Thyroid gland (tissue), 4 donors: ENCODE results near the gene AK9.

Source experiments
- POLR2A ChIP-seq, 2 donors: fragments of 450-650 bp; IDR thresholded peaks; one replicate each; pipeline ENCODE4 v1.6.1; 2017; ENCODE audit warnings: antibody characterized with exemption in 2 of 2, mild to moderate bottlenecking in 2 of 2, moderate library complexity in 1 of 2
- TF ChIP-seq, protein P1 (sequence below), 6 experiments: fragments of 200-600 bp in 3 of 6; fragments of 450-650 bp in 3 of 6; sonication (generic) in 3 of 6; IDR thresholded peaks; one replicate each; pipeline ENCODE4 v1.5.1; 2016 to 2019; ENCODE audit warnings: antibody characterized with exemption in 6 of 6, mild to moderate bottlenecking in 2 of 6, inconsistent platforms in 1 of 6, moderate library complexity in 1 of 6

GRCh38 chr6:109524129-109524528 lies 166.9 kb downstream of the AK9 start:
- TF ChIP-seq, protein P1, sequence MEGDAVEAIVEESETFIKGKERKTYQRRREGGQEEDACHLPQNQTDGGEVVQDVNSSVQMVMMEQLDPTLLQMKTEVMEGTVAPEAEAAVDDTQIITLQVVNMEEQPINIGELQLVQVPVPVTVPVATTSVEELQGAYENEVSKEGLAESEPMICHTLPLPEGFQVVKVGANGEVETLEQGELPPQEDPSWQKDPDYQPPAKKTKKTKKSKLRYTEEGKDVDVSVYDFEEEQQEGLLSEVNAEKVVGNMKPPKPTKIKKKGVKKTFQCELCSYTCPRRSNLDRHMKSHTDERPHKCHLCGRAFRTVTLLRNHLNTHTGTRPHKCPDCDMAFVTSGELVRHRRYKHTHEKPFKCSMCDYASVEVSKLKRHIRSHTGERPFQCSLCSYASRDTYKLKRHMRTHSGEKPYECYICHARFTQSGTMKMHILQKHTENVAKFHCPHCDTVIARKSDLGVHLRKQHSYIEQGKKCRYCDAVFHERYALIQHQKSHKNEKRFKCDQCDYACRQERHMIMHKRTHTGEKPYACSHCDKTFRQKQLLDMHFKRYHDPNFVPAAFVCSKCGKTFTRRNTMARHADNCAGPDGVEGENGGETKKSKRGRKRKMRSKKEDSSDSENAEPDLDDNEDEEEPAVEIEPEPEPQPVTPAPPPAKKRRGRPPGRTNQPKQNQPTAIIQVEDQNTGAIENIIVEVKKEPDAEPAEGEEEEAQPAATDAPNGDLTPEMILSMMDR (IDR thresholded peaks at IDR 0.05), result no peak
- TF ChIP-seq POLR2A (IDR thresholded peaks at IDR 0.05), result no peak
